ENCODE measurements around the gene FGFR3. TPM values are rescaled to one million over a fixed set of nuclear protein-coding genes. Genes with fewer than 3 reads are reported as not detected.

Gene FGFR3
- total RNA-seq, 1 experiment from 2014 or later: 2.4 TPM

DNA sequence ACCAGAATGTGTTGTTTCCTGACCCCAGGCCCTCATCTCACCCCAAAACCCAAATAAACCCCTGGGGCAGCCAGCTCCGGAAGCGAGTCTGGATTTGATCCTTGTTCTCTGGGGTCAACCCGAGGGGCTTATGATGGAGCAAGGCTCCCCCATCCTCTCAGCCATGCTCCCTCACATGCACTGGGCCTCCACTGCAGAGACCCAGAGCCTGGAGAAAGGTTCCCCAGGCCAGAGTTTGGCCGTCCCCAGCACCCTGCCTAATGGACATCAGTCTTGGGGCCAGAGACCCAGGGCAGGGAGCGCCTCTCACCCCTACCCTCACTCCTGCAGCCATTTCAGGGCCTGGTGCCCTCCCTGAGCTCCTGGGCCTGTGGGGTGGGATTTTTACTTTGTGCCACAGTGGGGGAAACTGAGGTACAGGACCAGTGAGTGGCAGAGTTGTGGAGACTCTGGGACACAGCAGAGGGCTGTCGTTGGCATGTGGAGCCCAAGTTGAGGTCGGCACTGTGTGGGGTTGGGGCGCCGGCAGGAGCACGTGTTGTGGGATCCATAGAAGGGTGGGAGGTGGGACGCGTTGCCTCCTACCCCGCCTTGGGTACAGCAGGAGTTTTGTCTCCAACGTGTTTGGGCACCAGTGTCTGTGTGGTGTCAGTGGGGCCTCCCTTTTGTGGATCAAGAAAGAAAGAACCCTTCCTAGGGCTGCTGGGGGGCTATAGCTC, 3.6 kb downstream of the FGFR3 start:
- H3K27me3 ChIP-seq: peaks cover 9% of the 10 kb centered on the region
- no peaks in the 10 kb centered on the region for H3K36me3 ChIP-seq
- H3K4me1 ChIP-seq: no peaks in the 10 kb centered on the region; the same call in 1 of the 2 replicates
- H3K9me3 ChIP-seq (replicated peaks): no peaks in the 10 kb centered on the region
- no peak overlapping the region for H3K4me3 ChIP-seq
- no peak for DNase-seq
- H3K27ac ChIP-seq: no peak overlapping the region

DNA sequence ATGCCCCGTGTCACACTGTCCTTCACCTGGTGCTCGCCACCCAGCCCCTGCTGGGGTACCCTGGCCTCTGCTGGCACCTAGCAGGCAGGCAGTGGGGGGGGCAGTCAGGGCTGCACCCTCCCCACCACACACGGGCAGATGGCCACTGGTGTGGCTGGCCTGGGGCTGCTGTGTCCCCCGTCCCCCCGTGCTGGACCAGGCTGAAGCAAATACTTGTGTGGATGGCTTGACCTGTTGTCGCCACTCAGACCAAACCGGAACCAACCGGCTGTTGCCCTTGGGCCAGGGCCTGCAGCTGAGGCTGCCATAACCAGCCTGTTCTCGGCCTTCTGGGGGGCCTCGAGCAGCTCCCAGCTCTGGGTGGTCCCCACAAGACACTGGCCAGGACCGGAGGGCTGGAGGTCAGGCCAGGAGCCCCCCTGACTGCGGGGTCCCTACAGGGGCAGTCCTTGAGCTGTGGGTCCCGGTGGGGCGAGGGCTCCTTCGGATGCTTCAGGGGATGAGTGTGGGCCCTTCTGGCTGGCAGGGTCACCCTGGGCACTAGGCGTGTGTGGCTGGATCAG, 4.3 kb downstream of the FGFR3 start:
- no peaks in the 10 kb centered on the region for H3K9me3 ChIP-seq (replicated peaks)
- no peaks in the 10 kb centered on the region; the same call in 1 of the 2 replicates for H3K4me1 ChIP-seq
- H3K27ac ChIP-seq: no peak overlapping the region
- peaks cover 9% of the 10 kb centered on the region for H3K27me3 ChIP-seq
- no peaks in the 10 kb centered on the region for H3K36me3 ChIP-seq
- H3K4me3 ChIP-seq: no peak overlapping the region
- no peak for DNase-seq

DNA sequence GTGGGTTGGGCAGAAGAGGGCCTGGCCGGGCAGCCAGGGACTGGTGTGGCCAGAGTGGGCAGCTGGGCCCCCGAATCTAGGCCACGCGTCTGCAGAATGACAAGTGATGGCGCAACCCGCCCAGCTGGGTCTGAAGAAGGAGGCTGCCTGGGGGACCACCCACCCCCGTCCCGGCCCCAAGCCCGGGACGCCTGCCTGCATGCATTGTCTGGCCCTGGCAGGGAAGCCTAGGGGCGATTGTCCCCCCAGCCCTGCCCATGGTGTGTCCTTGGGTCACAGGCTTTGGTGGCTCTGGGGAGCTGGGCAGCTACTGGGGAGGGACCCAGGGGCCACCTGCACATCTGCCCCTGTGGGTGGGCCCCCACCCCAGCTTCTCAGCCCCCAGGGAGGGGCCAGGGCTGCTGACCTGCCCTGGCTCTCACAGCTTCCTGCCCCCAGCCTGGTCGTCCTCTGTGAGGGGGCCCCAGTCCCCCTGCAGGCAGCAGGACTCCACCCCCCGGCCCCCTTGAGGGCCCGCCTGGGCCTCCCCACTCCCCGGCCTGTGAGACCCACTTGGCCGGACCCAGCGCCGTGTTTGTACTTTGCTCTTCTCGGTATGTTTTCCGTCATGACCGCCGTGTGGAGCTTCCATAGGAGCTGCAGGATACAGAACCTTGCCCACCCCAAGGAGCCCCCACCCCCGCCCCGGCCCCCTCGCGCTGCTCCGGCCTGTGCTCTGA, 4.9 kb downstream of the FGFR3 start:
- Histone ChIP-seq H3K9me3 (replicated peaks) (no peaks in the 10 kb centered on the region), H3K27ac (no peak overlapping the region), H3K36me3 (no peaks in the 10 kb centered on the region), H3K4me1 (no peaks in the 10 kb centered on the region; the same call in 1 of the 2 replicates), H3K4me3 (no peak overlapping the region), H3K27me3 (peaks cover 9% of the 10 kb centered on the region)
- DNase-seq: no peak

DNA sequence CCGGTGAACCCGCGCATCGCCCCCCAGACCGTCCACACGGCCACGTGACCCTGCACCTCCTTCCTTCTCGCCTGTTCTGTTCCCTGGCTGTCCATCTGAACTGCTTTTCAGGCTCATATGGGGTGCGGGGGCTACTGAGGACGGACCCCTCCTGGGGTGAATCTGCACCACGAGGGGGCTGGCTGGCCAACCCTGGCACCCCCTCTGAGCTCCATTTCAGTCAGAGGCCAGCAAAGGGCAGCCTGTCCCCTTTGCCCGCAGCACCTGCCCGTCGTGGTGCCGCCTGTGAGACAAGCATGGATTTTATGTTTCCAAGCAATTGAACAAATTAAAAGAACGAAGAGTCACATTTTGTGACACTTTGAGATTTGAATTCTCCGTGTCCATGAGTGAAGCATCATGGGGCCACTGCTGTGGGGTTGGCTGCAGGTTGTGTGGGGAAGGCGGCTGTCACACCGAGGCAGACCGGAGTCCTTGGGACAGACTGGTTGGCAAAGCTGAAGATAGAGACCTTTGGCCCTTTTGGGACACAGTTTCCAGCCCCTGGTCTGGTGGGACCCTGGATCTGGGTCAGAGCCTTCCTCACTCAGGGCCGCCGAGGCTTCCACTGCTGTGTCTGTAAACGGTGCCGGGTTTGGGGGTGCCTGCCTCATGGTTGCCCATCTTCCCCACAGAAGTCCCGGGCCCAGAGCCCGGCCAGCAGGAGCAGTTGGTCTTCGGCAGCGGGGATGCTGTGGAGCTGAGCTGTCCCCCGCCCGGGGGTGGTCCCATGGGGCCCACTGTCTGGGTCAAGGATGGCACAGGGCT, 5.7 kb downstream of the FGFR3 start:
- Histone ChIP-seq H3K4me1 (no peaks in the 10 kb centered on the region; the same call in 1 of the 2 replicates), H3K36me3 (no peaks in the 10 kb centered on the region), H3K9me3 (replicated peaks) (no peaks in the 10 kb centered on the region), H3K27me3 (peaks cover 9% of the 10 kb centered on the region), H3K27ac (no peak overlapping the region), H3K4me3 (no peak overlapping the region)
- no peak for DNase-seq

DNA sequence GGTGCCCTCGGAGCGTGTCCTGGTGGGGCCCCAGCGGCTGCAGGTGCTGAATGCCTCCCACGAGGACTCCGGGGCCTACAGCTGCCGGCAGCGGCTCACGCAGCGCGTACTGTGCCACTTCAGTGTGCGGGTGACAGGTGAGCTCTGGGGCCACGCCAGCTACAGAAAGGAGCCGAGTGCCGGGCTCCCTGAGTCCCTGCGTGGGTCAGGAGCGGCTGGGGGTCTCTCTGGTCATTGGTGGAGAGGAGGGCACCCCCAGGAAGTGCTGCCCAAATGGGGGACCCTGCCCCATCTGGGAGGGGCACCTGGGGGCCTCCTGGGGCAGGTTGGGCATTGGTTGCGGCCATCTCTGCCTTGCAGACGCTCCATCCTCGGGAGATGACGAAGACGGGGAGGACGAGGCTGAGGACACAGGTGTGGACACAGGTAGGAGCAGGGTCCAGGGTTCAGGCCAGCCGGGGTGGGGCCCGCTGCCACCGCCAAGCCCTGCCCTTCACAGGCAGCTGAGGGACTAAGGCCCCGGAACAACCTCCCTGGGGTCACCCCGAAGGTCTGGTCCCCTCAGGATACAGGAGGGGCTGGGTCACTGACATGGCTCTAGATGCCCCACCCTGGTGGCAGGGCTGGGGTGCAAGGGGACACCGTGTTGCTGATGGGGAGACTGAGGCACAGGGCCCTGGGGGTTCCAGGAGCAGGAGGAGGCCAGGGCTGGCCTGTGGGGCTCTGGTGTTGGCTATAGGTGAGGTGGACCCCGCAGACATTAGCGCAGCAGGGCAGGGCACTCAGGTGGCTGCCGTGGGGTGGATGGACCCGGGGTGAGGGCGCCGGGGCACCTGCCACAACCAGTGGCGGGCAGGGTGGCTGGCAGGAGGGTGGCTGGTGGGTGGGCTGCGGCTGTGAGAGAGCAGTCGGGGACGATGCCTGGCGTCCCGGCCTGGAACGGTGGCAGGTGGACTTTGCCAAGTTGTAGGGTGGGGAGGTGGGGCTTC, 6.6 kb downstream of the FGFR3 start:
- Histone ChIP-seq H3K27me3 (peaks cover 6% of the 10 kb centered on the region), H3K27ac (no peak overlapping the region), H3K36me3 (no peaks in the 10 kb centered on the region), H3K4me1 (no peaks in the 10 kb centered on the region; the same call in 1 of the 2 replicates), H3K4me3 (no peak overlapping the region), H3K9me3 (replicated peaks) (no peaks in the 10 kb centered on the region)
- DNase-seq: no peak

DNA sequence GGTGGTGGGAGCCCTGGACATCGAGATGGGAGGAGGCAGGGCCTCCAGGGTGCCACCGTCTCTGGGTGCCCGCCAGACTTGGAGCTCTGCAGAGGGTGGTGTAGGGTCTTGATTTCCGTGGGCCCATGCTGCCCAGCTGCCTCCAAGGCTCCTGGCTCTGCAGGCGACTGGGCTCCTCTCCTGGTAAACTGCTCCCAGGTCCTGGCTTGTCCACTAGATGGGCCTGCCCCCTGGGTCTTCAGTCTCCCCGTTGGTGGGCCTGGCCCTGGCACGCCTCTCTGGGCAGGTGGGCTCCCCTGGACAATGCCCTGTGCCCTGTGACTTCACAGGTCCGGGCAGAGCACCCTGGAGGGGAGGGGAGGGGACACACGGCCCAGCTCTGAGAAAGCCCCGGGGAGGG, 7.7 kb downstream of the FGFR3 start:
- H3K27ac ChIP-seq: no peak overlapping the region
- no peak overlapping the region for H3K4me3 ChIP-seq
- no peaks in the 10 kb centered on the region for H3K9me3 ChIP-seq (replicated peaks)
- no peaks in the 10 kb centered on the region; the same call in 1 of the 2 replicates for H3K4me1 ChIP-seq
- peaks cover 2% of the 10 kb centered on the region for H3K27me3 ChIP-seq
- DNase-seq: no peak
- H3K36me3 ChIP-seq: no peaks in the 10 kb centered on the region

DNA sequence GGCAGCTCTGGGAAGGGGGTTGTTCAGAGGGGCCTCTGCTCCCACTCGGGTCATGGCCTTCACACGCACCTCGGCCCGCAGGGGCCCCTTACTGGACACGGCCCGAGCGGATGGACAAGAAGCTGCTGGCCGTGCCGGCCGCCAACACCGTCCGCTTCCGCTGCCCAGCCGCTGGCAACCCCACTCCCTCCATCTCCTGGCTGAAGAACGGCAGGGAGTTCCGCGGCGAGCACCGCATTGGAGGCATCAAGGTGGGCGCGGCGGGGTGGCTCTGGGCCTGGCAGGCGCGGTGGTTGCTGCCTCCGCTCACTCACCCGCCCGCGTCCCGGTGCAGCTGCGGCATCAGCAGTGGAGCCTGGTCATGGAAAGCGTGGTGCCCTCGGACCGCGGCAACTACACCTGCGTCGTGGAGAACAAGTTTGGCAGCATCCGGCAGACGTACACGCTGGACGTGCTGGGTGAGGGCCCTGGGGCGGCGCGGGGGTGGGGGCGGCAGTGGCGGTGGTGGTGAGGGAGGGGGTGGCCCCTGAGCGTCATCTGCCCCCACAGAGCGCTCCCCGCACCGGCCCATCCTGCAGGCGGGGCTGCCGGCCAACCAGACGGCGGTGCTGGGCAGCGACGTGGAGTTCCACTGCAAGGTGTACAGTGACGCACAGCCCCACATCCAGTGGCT, 8.3 kb downstream of the FGFR3 start:
- H3K9me3 ChIP-seq (replicated peaks): no peaks in the 10 kb centered on the region
- no peaks in the 10 kb centered on the region; the same call in 1 of the 2 replicates for H3K4me1 ChIP-seq
- no peak overlapping the region for H3K4me3 ChIP-seq
- no peak overlapping the region for H3K27ac ChIP-seq
- H3K27me3 ChIP-seq: no peaks in the 10 kb centered on the region
- H3K36me3 ChIP-seq: no peaks in the 10 kb centered on the region
- DNase-seq: no peak

DNA sequence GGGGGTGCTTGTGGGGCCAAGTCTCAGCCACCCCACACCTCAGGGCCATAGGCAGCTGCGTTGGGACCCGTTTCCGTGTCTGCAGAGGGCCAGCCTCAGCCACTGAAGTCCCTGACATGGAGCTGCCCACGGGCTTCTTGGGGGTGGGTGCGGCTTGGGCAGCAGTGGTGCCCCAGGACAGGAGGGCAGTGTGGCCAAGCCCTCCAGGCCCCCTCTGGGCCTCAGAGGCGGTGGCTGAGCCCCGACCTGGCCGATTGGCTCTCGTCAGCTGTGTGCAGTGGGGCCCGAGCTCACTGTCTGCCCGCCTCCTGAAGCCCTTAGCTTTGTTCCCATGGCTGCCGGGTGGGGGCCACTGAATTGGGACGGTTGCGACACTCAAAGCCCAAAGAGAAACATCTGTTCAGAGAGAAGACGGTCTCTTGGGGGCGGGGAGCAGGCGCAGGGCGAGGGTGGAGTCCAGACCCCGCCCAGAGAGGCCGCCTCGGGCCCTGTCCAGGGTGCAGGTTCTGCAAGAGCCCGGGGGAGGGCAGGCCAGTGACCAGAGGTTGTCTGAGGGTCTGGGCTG, 9.1 kb downstream of the FGFR3 start:
- no peaks in the 10 kb centered on the region for H3K4me1 ChIP-seq
- H3K36me3 ChIP-seq: no peaks in the 10 kb centered on the region
- no peak for DNase-seq
- no peaks in the 10 kb centered on the region for H3K27me3 ChIP-seq
- H3K4me3 ChIP-seq: no peak overlapping the region
- H3K9me3 ChIP-seq (replicated peaks): no peaks in the 10 kb centered on the region
- H3K27ac ChIP-seq: no peak overlapping the region

DNA sequence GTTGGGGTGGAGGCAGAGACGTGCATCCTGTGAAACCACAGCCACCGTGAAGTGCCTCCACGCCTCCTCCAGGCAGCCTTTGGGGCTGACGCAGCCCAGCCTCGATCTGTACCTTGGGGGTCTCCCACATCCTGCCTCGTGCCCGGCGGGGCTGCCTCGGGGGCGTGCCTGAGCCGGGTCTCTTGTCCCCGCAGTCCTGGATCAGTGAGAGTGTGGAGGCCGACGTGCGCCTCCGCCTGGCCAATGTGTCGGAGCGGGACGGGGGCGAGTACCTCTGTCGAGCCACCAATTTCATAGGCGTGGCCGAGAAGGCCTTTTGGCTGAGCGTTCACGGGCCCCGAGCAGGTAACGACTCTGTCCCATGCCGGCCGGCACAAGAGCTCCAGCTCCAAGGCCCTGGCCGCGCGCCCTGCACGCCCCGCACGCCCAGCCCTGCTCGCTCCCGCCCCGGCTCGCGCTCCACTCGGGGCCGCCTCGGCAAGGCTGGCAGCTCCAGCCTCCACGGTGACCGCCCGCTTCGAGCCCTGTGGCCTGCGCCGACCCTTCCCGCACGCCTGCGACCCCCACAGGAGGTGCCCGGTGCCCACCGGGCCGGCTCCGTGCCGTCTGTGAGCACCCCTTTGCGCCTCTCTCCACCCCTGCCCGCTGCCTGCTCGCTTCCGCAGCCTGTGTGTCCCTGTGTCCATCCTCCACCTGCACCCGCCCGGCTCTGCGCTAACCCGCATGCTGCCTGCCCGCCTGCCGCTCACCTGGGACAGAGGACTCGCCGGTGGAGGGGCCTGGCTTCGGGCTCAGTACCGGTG, 9.8 kb downstream of the FGFR3 start:
- DNase-seq: no peak
- H3K27me3 ChIP-seq: no peaks in the 10 kb centered on the region
- no peaks in the 10 kb centered on the region for H3K36me3 ChIP-seq
- no peak overlapping the region for H3K27ac ChIP-seq
- no peak overlapping the region for H3K4me3 ChIP-seq
- no peaks in the 10 kb centered on the region for H3K9me3 ChIP-seq (replicated peaks)
- no peaks in the 10 kb centered on the region for H3K4me1 ChIP-seq

DNA sequence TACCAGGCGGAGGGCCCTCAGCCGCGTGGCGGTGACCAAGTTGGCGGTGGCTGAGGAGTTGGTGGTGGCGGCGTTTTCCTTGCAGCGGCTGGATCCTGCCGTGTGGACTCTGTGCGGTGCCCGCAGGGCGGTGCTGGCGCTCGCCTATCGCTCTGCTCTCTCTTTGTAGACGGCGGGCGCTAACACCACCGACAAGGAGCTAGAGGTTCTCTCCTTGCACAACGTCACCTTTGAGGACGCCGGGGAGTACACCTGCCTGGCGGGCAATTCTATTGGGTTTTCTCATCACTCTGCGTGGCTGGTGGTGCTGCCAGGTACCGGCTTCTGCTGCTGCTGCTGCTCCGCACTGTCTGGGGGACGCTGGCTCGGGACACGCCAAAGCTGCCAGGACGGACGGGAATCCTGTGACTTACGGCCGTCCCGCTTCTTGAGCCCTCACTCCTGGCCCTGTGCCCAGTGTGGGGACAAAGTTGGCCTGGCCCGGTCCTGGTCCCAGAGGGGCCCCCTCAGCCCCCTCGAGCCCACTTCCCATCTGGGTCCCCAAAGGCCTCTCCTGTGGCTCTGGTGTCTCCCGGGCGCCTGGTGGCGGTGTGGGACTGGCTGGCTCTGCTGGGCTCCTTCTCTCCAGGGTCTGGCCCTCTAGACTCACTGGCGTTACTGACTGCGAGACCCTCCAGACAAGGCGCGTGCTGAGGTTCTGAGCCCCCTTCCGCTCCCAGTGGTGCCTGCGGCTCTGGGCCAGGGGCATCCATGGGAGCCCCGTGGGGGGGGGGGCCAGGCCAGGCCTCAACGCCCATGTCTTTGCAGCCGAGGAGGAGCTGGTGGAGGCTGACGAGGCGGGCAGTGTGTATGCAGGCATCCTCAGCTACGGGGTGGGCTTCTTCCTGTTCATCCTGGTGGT, 10.7 kb downstream of the FGFR3 start:
- no peaks in the 10 kb centered on the region for H3K9me3 ChIP-seq (replicated peaks)
- no peaks in the 10 kb centered on the region for H3K4me1 ChIP-seq
- H3K27ac ChIP-seq: no peak overlapping the region
- no peak for DNase-seq
- no peaks in the 10 kb centered on the region for H3K36me3 ChIP-seq
- H3K27me3 ChIP-seq: no peaks in the 10 kb centered on the region
- H3K4me3 ChIP-seq: no peak overlapping the region

DNA sequence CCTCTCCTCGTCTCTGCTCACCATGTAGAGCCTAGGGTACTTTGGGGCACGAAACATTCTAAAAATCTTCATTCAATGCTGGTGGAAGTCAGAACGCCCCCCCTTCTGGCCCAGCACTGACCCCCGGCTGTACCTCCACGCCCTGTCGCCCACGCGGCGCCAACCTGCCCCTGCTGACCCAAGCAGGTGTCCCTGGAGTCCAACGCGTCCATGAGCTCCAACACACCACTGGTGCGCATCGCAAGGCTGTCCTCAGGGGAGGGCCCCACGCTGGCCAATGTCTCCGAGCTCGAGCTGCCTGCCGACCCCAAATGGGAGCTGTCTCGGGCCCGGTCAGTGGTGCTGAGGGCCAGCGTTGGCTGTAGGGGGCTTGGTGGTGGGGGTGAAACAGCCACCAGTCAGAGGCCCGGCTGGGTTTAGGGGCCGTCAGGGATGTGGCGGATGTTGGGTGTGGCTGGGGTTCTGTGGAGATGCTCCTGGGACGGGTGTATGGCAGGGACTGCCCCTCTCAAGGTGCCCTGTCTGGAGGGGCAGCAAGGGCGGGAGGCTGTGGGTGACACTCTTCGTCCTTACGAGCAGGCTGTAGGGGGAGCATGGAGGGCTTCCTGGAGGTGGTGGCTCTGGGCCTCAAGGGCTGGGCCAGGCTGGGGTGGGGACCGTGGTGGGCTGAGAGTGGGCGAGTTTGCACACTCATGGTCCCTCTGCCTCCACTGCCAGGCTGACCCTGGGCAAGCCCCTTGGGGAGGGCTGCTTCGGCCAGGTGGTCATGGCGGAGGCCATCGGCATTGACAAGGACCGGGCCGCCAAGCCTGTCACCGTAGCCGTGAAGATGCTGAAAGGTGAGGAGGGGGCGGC, 11.8 kb downstream of the FGFR3 start:
- Histone ChIP-seq H3K9me3 (replicated peaks) (no peaks in the 10 kb centered on the region), H3K27ac (no peak overlapping the region), H3K36me3 (no peaks in the 10 kb centered on the region), H3K4me1 (no peaks in the 10 kb centered on the region), H3K27me3 (no peaks in the 10 kb centered on the region), H3K4me3 (no peak overlapping the region)
- DNase-seq: no peak

Measured in SJCRH30 (cell line).